VCaP (cell line): ENCODE data around the gene XRCC4.
"Not testable (repeated sequence)": the region's sequence is repeated elsewhere in the genome, so short reads cannot be mapped to it uniquely, and the experiment has no call there.

Experiments used
- H3K27ac ChIP-seq: fragments of 450-650 bp; 2 replicates; pipeline ENCODE4 v1.5.1; 2017
- TF ChIP-seq, protein P1 (sequence below): fragments of 450-650 bp; conservative IDR thresholded peaks from 2 replicates; pipeline ENCODE4 v1.5.1; 2017; ENCODE audit warnings: mild to moderate bottlenecking, moderate library complexity

Gene XRCC4

DNA sequence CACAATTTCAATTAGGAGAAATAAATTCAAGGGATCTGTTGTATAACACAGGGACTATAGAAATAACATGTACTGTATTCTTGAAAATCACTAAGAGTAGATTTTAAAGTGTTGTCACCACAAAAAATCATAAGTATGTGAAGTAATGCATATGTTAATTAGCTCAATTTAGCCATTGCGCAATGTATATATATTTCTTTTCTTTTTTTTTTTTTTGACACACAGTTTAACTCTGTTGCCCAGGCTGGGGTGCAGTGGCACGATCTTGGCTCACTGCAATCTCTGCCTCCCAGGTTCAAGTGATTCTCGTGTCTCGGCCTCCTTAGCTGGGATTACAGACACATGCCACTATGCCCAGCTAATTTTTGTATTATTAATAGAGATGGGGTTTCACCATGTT lies 70.2 kb downstream of the XRCC4 start:
- TF ChIP-seq, protein P1, sequence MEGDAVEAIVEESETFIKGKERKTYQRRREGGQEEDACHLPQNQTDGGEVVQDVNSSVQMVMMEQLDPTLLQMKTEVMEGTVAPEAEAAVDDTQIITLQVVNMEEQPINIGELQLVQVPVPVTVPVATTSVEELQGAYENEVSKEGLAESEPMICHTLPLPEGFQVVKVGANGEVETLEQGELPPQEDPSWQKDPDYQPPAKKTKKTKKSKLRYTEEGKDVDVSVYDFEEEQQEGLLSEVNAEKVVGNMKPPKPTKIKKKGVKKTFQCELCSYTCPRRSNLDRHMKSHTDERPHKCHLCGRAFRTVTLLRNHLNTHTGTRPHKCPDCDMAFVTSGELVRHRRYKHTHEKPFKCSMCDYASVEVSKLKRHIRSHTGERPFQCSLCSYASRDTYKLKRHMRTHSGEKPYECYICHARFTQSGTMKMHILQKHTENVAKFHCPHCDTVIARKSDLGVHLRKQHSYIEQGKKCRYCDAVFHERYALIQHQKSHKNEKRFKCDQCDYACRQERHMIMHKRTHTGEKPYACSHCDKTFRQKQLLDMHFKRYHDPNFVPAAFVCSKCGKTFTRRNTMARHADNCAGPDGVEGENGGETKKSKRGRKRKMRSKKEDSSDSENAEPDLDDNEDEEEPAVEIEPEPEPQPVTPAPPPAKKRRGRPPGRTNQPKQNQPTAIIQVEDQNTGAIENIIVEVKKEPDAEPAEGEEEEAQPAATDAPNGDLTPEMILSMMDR = no peak

DNA sequence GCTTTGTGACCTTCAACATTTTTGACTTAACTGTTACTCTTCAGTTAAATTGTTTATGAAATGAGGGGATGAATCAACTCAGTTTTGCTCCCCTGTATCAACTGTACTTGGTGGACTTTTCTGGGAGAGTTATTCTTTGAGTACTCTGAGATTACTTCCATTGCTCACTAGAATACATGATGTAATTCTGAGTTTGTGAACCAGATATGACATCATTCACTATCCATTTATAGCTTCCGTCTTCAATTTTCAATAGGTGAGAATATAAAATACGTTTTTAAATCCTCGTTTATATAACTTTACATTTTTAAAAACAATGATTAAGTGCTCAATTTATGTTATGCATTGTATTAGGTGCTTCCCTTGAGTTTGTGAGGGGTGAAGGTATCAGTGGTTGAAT lies 71.0 kb downstream of the XRCC4 start:
- H3K27ac ChIP-seq = no peak overlapping the region
- TF ChIP-seq, protein P1 = no peak

More for the DNA sequence above, 70.2 kb downstream of the XRCC4 start:
- H3K27ac ChIP-seq = no peak overlapping the region

DNA sequence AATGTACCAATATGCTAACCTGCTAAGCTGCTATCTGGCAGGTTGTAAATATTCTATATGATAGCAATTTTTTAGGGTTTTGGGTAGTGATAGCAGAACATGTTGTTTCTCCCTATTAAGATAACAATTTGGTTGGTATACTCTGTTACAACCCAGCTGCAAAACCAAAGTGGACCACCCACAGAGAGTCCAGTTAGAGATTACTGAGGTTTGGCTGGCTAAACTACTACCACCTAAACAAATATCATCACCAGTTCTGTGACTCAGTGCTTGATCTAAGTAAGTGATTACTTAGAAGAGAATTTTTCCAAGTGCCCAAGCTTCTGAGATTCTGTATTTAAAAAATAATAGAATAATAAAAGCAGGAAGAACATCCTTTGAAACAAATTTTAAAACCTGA lies 72.3 kb downstream of the XRCC4 start:
- TF ChIP-seq, protein P1 = no peak
- H3K27ac ChIP-seq = no peak overlapping the region

DNA sequence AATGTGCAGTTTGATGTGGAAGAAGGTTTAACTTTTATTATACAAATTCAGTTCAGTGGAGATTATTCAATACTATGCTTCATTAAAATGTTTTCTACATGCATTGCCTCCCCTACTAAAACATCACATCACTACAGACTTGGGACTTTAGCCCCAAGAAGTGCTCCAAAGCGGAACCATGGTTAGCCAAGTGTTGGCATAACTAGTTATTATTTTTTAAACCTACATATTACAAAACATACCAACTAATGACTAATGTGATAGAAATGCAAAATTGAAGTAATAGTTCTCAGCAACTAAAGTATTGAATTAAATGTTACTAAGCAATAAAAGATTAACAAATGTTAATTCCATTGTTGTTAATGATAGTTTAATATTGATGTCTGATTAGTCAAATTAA lies 74.5 kb downstream of the XRCC4 start:
- TF ChIP-seq, protein P1 = no peak
- no peak overlapping the region for H3K27ac ChIP-seq

DNA sequence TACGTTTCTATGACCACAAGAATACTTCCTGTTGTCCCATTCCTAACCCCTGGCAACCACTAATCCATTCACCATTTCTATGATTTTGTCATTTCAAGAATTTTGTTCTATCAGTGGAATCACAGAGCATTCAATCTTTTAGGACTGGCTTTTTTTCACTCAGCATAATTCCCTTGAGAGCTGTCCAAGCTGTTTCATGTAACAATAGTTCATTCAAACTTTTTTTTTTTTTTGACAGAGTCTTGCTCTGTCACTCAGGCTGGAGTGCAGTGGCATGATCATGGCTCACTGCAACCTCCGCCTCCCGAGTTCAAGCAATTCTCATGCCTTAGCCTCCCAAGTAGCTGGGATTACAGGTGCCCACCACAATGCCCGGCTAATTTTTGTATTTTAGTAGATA lies 75.6 kb downstream of the XRCC4 start:
- H3K27ac ChIP-seq = not testable (repeated sequence)

DNA sequence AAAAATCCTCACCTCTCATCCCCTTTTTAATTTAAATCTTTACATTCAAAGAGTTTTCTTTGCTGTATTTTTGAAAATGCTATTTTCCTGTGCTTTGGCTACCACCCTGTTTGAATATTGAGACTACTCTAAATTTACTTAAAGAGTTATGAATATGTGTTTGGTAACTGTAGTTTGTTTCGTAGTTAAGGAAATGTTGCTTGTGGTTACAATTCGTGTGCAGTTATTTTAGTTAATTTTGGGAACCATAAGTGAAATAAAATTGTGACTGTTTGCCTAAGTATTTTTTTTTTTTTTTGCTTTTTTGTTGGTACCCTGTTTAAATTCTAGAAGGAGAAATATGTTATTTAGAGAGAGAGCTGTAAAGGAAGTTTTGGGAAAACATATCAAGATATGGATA lies 78.7 kb downstream of the XRCC4 start:
- TF ChIP-seq, protein P1 = no peak
- no peak overlapping the region for H3K27ac ChIP-seq

DNA sequence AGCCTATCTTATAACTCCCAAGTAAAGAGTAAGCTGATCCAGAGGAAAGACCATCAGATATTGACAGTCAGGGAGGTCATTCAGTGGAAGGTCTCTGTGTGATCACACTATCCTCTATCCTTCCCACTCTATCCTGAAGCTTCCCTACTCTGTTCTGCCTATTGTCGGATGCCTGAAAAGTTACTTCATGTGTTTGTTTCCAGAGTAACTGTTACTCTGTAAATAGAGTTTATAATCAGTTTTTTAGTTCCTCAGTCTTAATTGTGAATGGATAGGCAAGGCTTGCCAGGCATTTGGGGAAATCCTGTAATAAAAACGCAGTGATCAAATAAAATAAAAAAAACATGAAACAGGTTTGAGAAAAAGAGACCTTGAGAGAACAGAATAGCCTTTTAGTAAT lies 79.8 kb downstream of the XRCC4 start:
- TF ChIP-seq, protein P1 = no peak
- H3K27ac ChIP-seq = no peak overlapping the region

DNA sequence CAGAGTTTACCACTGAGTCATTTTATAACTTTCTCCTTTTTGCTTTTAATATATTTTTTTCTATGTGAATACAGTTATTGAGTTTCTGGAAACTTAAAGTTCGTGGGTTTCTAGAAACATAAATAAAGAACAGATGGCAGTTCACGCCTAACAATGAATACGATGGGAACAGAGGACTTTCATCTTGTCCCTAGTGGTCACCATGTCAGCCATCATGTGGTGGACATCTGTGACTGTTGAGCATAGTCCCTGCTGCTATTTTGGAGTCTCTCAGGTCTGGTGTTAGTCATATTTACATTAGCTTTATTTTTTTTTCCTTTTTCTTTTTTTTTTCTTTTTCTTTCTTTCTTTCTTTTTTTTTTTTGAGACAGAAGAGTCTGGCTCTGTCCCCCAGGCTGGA lies 85.3 kb downstream of the XRCC4 start:
- TF ChIP-seq, protein P1 = no peak
- no peak overlapping the region for H3K27ac ChIP-seq
